ENCODE results near the gene C17orf75.

DNA sequence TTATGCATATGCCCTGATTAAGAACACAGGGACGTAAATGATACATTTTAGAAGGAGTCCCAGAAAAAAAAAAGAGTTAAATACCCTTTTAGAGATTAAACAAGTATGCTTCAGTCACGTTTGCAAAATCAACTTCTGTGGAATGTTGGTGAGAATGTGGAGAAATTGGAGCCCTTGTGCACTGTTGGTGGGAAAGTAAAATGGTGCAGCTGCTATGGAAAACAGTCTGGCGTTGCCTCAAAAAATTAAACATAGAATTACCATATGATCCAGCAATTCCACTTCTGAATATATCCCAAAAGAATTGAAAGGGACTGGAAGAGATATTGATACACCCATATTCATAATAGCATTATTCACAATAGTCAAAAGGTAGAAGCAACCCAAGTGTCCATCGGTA, 49.9 kb downstream of the C17orf75 start:
- no peak for TF ChIP-seq NFYA (IDR thresholded peaks at IDR 0.05; ENCODE audit: borderline replicate concordance, low read depth, low read length)
- TF ChIP-seq YY1 (IDR thresholded peaks at IDR 0.05; ENCODE audit: low read depth, low read length), result no peak
- no peak for TF ChIP-seq CHD4 (IDR thresholded peaks at IDR 0.05)
- TF ChIP-seq, protein P1, sequence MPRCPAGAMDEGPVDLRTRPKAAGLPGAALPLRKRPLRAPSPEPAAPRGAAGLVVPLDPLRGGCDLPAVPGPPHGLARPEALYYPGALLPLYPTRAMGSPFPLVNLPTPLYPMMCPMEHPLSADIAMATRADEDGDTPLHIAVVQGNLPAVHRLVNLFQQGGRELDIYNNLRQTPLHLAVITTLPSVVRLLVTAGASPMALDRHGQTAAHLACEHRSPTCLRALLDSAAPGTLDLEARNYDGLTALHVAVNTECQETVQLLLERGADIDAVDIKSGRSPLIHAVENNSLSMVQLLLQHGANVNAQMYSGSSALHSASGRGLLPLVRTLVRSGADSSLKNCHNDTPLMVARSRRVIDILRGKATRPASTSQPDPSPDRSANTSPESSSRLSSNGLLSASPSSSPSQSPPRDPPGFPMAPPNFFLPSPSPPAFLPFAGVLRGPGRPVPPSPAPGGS (IDR thresholded peaks at IDR 0.05; ENCODE audit: borderline replicate concordance, insufficient read depth, low read depth, low read length, poor library complexity, severe bottlenecking), result no peak
- TF ChIP-seq POLR2A (IDR thresholded peaks at IDR 0.05; ENCODE audit: low read depth, low read length), result no peak
- TF ChIP-seq, protein P2, sequence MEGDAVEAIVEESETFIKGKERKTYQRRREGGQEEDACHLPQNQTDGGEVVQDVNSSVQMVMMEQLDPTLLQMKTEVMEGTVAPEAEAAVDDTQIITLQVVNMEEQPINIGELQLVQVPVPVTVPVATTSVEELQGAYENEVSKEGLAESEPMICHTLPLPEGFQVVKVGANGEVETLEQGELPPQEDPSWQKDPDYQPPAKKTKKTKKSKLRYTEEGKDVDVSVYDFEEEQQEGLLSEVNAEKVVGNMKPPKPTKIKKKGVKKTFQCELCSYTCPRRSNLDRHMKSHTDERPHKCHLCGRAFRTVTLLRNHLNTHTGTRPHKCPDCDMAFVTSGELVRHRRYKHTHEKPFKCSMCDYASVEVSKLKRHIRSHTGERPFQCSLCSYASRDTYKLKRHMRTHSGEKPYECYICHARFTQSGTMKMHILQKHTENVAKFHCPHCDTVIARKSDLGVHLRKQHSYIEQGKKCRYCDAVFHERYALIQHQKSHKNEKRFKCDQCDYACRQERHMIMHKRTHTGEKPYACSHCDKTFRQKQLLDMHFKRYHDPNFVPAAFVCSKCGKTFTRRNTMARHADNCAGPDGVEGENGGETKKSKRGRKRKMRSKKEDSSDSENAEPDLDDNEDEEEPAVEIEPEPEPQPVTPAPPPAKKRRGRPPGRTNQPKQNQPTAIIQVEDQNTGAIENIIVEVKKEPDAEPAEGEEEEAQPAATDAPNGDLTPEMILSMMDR (IDR thresholded peaks at IDR 0.05 in 2 of 3, conservative IDR thresholded peaks at IDR 0.05 in 1 of 3; ENCODE audit: control insufficient read depth in 2 of 3, extremely low read depth in 1 of 3, insufficient read depth in 1 of 3, low read depth in 3 of 3, low read length in 3 of 3), result no peak
- TF ChIP-seq POLR2AphosphoS5 (IDR thresholded peaks at IDR 0.05; ENCODE audit: low read length), result no peak
